Suppressor macrophage treated with lipopolysaccharide for 4 hours (primary cell): ENCODE results near the gene COA7.

ENCODE experiments used
- DNase-seq: peaks from one replicate; pipeline ENCODE4 v3.0.0-alpha.2; 2020

COA7 gene

GRCh38 chr1:52667984-52668383, 30.2 kb downstream of the COA7 start:
- DNase-seq: no peak

GRCh38 chr1:52667290-52667689, 30.9 kb downstream of the COA7 start:
- DNase-seq: no peak

GRCh38 chr1:52665006-52665941, 32.9 kb downstream of the COA7 start:
- no peak for DNase-seq

- no peak for DNase-seq
Measured at GRCh38 chr1:52663716-52664115, 34.4 kb downstream of the COA7 start.

GRCh38 chr1:52662645-52663313, 35.4 kb downstream of the COA7 start:
- DNase-seq: no peak

GRCh38 chr1:52660807-52661206, 37.3 kb downstream of the COA7 start:
- no peak for DNase-seq

- DNase-seq: no peak
Measured at GRCh38 chr1:52659851-52660596, 38.1 kb downstream of the COA7 start.

- DNase-seq: no peak
Measured at GRCh38 chr1:52659356-52659755, 38.8 kb downstream of the COA7 start.

- DNase-seq: no peak
Measured at GRCh38 chr1:52658795-52659194, 39.4 kb downstream of the COA7 start.

GRCh38 chr1:52657702-52658101, 40.4 kb downstream of the COA7 start:
- no peak for DNase-seq

- DNase-seq: no peak
Measured at GRCh38 chr1:52654063-52654462, 44.1 kb downstream of the COA7 start.

- DNase-seq: no peak
Measured at GRCh38 chr1:52653207-52653849, 44.8 kb downstream of the COA7 start.

GRCh38 chr1:52651904-52652303, 46.2 kb downstream of the COA7 start:
- DNase-seq: no peak

- no peak for DNase-seq
Measured at GRCh38 chr1:52645261-52645660, 52.9 kb downstream of the COA7 start.

GRCh38 chr1:52641307-52641706, 56.8 kb downstream of the COA7 start:
- DNase-seq: no peak

- DNase-seq: no peak
Measured at GRCh38 chr1:52640697-52641096, 57.5 kb downstream of the COA7 start.

GRCh38 chr1:52637946-52638345, 60.2 kb downstream of the COA7 start:
- DNase-seq: no peak

GRCh38 chr1:52636721-52637695, 61.1 kb downstream of the COA7 start:
- peak; percentile 52 for DNase-seq

GRCh38 chr1:52635321-52636089, 62.6 kb downstream of the COA7 start:
- DNase-seq: no peak
